IPS DF 4.7 (cell line): Measurements from ENCODE around the gene GALT.

Experiments used
- DNase-seq: peaks from one replicate; pipeline ENCODE4 v3.0.0-alpha.2; 2013; ENCODE audit warnings: low spot score; ENCODE audit errors: extremely low read depth

GALT gene

DNA sequence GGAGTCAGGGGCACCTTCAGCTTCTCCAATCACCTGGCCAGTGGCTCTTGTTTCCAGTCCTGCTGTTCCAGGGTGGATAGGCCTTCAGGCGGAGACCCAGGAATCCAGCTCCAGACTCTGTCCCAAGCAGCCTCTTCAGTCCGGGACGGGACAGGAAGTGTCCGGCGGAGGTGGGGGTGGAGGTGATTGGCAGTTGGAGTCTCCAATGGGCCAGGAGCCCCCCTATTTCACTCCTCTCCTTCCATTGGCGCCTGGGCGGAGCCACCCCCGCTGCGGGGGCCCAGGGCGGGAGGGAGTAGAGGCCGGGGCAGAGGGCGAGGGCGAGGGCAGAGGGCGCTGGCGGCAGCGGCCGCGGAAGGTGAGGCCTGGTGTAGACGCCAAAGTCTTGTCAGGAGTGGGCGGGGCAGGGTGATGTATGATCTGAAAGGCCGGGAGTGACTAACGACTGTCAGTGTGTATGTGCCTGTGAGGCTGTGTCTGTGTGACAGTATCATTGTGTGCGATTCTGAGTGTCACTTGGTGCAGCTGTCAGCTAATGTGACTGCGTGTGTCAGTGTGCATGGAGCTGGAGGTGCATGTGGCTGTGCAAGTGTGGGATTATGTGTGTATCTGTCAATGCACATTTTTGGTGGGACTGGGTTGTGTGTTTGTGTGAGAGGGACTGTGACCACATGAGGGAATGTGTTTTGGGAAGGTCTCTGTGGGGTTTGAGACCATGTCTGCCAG is 5.6 kb downstream of the GALT start, which contains the start of gene IL11RA:
TSS of gene IL11RA (plus strand) at position 310 of the 726 bp plus-strand sequence. CDS start 3,033 bp downstream, outside the sequence.
- DNase-seq: no peak

GRCh38 chr9:34652602-34653000 is 6.1 kb downstream of the GALT start:
- DNase-seq: no peak

GRCh38 chr9:34653151-34654072 is 6.9 kb downstream of the GALT start:
- DNase-seq: no peak

DNA sequence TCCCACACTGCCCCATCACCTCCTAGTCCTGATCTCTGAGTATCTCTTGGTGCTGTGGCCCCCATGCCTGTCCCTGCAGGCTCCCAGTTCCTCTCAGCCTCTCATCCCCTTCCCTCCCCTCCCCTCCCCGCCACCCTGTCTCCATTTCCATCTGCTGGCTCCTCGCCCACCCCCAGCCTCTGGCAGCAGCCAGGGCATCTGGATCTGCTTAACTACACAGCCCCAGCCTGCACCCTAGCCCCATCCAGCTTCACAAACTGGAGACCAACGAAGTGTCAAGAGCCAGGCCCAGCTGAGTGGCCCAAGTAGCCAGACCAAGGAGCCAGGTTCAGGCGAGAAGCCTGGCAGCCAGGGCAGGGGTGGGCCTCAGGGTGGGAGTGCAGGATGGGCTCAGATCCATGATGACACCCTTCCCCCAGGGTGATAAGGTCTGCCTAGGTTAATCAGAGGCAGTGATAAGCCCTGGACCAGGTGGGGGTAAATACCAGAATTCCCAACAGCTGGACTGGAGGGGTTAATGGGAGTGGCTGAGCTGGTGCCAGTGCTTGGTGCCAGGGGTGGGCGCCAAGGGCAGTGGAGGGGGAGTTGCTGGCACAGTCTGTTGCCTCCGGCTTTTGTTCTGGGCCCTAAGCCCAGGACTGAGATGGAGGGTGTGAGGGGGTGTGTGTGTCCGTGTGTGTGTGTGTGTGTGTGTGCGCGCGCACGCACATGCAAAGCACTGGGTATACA is 8.0 kb downstream of the GALT start:
- DNase-seq: no peak

DNA sequence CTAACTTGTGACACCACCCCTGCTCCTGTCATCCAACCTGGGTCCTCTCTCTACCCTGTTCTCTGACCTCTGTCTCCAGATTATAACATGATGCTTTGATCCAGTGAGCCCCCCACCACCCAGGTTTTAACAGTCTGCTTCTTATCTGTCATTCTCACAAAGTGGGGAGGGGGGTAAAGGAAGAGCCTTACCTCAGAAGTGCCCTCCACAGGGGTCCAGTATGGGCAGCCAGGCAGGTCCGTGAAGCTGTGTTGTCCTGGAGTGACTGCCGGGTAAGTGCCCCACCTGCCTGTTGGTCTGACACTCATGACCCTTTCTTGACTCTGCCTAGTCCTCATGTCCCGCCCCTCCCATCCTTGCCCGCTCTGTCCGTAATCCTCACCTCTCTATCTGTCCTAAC is 8.9 kb downstream of the GALT start:
- no peak for DNase-seq

- DNase-seq: no peak
These were observed 10.5 kb downstream of the GALT start for GRCh38 chr9:34656992-34657391.

- DNase-seq: no peak
These were observed 12.0 kb downstream of the GALT start for GRCh38 chr9:34658461-34658860.

GRCh38 chr9:34659592-34660253 is 13.2 kb downstream of the GALT start:
- no peak for DNase-seq

DNA sequence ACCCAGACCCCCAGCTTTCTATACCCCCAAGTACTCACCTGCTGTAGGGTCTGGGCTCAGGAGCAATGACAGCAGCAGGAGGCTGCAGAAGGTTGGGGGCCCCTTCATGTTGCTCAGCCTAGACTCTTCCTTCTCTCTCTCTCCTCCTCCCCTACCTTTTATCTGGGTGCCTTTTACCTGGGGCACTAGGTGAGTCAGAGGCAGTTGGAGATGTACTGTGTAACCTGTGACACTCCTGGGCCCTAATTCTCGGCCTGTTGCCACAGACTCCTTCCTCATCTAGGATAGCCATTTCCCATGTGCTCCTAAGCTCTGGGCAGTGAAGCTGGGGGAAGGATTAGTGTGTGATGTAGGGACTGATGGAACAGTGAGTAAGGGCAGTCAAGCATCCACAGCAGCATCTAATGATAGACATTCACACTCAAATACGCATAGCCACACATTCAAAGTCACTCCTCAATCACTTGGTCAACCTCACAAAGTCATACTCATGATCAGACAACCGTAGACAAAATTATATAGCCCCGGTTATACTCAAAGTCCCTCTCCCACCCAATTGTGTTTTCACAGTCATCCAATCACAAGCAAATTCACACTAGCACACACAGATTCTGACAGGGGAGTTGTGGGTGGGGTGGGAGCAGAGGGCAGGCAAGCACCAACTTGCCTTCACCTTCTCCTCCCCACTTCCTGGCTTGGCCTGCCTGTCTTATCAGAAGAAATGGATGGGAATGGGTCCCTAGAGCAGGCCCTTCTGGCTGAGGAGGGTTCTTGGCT is 16.2 kb downstream of the GALT start, which contains the start of gene CCL27:
TSS of gene CCL27 (minus strand) at position 132 of the 777 bp plus-strand sequence. CDS start at position 108, 24 bp downstream.
- no peak for DNase-seq

DNA sequence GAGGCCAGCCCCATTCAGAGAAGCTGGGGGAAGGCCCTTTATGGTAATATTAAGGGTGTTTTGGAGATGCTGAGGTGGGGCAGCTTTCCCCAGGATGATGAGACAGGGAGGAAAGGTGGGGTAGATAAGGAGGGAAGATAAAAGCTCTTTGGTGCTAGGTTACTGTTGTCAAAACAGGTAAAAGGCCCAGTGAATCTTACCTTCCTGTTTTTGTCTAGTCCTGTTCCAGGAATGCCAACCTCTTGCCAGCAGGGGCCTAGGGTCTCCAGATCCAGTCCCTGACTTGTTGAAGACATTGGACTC is 16.8 kb downstream of the GALT start:
- no peak for DNase-seq

- DNase-seq: no peak
These were observed 18.0 kb downstream of the GALT start for GRCh38 chr9:34664281-34665066.

DNA sequence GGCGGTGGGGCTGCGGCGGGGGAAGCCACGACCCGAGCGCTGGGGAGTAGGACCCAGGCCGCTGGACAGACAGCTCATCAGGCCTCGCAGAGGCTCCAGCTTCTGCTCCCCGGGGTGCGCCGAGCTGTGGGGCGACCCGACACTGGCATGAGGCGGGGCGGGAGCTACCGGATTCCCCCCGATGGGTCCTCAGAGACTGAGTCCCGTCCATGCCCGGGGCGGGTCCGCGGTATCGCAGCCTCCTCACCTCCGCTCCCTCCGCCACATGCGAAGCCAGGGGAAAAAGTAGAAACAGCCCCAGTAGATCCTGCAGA is 18.5 kb downstream of the GALT start:
- DNase-seq: no peak

GRCh38 chr9:34665381-34666250 is 19.1 kb downstream of the GALT start:
- DNase-seq: no peak

GRCh38 chr9:34669809-34670562 is 23.5 kb downstream of the GALT start:
- DNase-seq: no peak

DNA sequence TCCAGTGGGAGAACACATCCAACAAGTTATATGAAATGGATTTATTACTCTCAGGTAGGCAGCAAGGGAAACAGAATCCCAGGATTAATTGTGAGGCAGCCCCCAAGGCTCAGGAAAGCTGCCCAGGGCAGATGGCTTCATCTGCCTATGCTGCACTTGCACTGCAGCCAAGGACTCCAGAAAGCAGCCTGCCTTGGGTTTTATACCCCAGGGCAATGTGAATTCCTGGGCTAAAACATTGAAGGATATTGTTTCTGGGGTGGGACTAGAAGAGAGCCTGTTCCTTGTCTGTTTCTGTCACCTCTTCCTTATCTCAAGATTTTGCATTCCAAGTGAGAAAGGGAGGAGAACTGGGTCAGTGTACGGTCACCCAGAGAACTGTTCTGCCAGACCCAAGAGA is 24.8 kb downstream of the GALT start:
- no peak for DNase-seq

- no peak for DNase-seq
These were observed 28.0 kb downstream of the GALT start for GRCh38 chr9:34674440-34674839.

DNA sequence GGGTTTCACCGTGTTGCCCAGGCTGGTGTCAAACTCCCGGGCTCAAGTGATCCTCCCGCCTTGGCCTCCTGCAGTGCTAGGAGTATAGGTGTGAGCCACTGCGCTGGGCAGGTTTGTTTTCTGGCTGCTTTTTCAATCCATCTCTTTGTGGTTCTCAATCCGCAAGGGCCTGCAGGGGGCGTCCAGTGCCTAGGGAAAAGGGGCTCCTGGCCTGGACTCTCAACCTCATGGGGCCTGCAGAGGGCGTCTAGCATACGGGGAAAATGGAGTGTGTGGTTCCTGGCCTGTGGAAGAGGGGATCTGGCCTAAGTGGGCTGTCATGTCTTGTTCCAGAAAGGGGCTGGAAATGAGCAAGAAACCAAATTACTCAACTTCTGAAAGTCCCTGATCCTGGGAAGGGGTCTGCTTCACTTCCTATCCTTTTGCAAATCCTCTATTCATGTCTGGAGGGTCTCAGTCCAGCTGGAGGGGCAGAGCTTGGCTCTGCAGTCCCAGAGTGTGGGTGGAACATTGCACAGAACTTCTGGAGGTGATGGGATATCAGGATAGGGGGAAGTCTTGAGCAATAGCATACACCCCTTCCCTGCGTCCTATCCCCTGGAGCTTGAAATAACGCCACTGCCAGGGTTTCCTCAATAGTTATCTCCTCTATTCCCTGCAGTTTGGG is 28.7 kb downstream of the GALT start:
- peak; percentile 68 for DNase-seq

GRCh38 chr9:34675869-34676268 is 29.4 kb downstream of the GALT start:
- no peak for DNase-seq
